Myocyte (in vitro differentiated cells): ENCODE measurements around the gene PDK4. TPM values are rescaled to one million over a fixed set of nuclear protein-coding genes. Genes with fewer than 3 reads are reported as not detected.

Experiments
- DNase-seq: peaks from one replicate; pipeline ENCODE4 v3.0.0-alpha.2; 2012; ENCODE audit warnings: low read depth
- total RNA-seq: library from RNA; depleted of rRNA; stranded (reverse); fragments of >200 nt; gene quantifications from 2 replicates; pipeline ENCODE4 v1.2.3, GENCODE V29; 2014

Gene PDK4
- total RNA-seq, 1 donor from 2014 or later = 1.4 TPM

DNA sequence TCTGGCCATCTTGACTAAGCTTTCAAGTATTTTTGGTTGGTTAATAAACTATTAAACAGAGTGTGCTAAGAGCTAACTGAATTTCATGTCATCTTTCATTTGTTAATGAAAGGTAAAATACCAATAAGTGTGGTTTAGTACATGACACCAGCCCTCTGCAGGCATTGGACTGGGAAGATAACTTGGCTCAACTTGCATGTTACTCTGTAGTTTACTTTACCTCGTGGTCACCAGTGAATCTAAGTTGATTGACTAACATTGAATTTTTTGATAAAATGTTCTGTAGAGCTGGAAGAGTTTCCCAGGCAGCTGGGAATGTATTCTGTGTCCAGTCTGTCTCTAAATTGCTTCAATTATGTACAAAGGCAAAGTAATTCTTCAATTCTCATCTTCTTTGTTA lies 60.7 kb downstream of the PDK4 start:
- DNase-seq = no peak

DNA sequence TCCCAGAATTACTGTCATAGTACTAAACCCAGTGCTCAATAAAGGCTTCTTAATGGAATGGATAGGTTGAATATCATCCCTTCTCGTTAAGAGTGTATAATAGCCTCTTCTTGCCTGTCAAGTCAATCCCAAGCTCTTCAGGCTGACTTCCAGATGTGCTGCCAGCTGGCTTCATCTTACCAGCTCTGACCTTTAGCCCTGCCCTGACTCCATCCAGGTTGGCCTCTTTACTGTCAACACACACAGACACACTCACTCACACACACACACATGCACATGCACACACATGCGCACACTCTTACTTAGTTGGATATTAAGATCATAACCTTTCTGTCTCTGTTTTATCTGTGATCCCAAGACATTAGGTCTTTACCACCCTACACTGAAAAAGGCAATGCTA lies 61.5 kb downstream of the PDK4 start:
- no peak for DNase-seq

Other genes starting within 250 kb of the PDK4 start
- not detected in 2 replicates for gene PON3, start 200.1 kb downstream of the PDK4 start, total RNA-seq
- gene PON2, start 161.5 kb downstream of the PDK4 start, total RNA-seq = 178 and 213 TPM in 2 replicates
- gene ASB4, start 110.6 kb downstream of the PDK4 start, total RNA-seq = 0.35 TPM in 1 of 2 replicates, not detected in the other
- gene DYNC1I1, start 176.0 kb upstream of the PDK4 start, total RNA-seq = 1.1 and 1.6 TPM in 2 replicates